HG02973 (cell line): ENCODE measurements around the gene CHAC2.
"Not testable (repeated sequence)": the region's sequence is repeated elsewhere in the genome, so short reads cannot be mapped to it uniquely, and the experiment has no call there.

Experiments used
- ATAC-seq: cut with Tn5 transposase; IDR thresholded peaks from one replicate; pipeline ENCODE4 v1.9.1; 2021; ENCODE audit warnings: moderate library complexity; ENCODE audit not compliant: unreplicated experiment

Gene CHAC2

GRCh38 chr2:53767405-53768241 is at the start of gene CHAC2:
Gene CHAC2, plus strand, starts transcription at chr2:53767804. Its CDS starts 83 bp downstream, at chr2:53767887.
- peak; percentile 92 for ATAC-seq

- not testable (repeated sequence) for ATAC-seq
These were observed 46.7 kb upstream of the CHAC2 start for GRCh38 chr2:53720944-53721343.

- ATAC-seq, result no peak
These were observed 43.1 kb upstream of the CHAC2 start for GRCh38 chr2:53724536-53724935.

- no peak for ATAC-seq
These were observed 41.9 kb upstream of the CHAC2 start for GRCh38 chr2:53725662-53726061.

- ATAC-seq, result no peak
These were observed 39.7 kb upstream of the CHAC2 start for GRCh38 chr2:53727921-53728320.

GRCh38 chr2:53729143-53729762 is 38.4 kb upstream of the CHAC2 start:
- ATAC-seq, result no peak

GRCh38 chr2:53737091-53737490 is 30.5 kb upstream of the CHAC2 start:
- ATAC-seq, result no peak

GRCh38 chr2:53739032-53739431 is 28.6 kb upstream of the CHAC2 start:
- no peak for ATAC-seq

GRCh38 chr2:53740170-53740569 is 27.4 kb upstream of the CHAC2 start:
- no peak for ATAC-seq

GRCh38 chr2:53744395-53745065 is 23.1 kb upstream of the CHAC2 start:
- ATAC-seq, result no peak

- ATAC-seq, result no peak
These were observed 17.4 kb upstream of the CHAC2 start for GRCh38 chr2:53750041-53750768.

- peak; percentile 97 for ATAC-seq
These were observed 15.9 kb upstream of the CHAC2 start for GRCh38 chr2:53751728-53752127.

- ATAC-seq, result no peak
These were observed 15.2 kb upstream of the CHAC2 start for GRCh38 chr2:53752385-53752784.

GRCh38 chr2:53753041-53753440 is 14.6 kb upstream of the CHAC2 start:
- ATAC-seq, result peak; percentile 26

- no peak for ATAC-seq
These were observed 12.5 kb upstream of the CHAC2 start for GRCh38 chr2:53755121-53755520.

GRCh38 chr2:53756644-53757043 is 11.0 kb upstream of the CHAC2 start:
- no peak for ATAC-seq

- ATAC-seq, result not testable (repeated sequence)
These were observed 10.4 kb upstream of the CHAC2 start for GRCh38 chr2:53757206-53757605.

- no peak for ATAC-seq
These were observed 1.8 kb upstream of the CHAC2 start for GRCh38 chr2:53765767-53766166.

- peak; percentile 35 for ATAC-seq
These were observed 588 bp downstream of the CHAC2 start for GRCh38 chr2:53768242-53768542.

GRCh38 chr2:53769318-53769945 is 1.8 kb downstream of the CHAC2 start:
- no peak for ATAC-seq

GRCh38 chr2:53770264-53770663 is 2.7 kb downstream of the CHAC2 start:
- ATAC-seq, result no peak
